ENCODE measurements around the gene TMC5.
A peak's percentile ranks its signal among the peaks of the same experiment; 100 is the strongest.

Gene TMC5

DNA sequence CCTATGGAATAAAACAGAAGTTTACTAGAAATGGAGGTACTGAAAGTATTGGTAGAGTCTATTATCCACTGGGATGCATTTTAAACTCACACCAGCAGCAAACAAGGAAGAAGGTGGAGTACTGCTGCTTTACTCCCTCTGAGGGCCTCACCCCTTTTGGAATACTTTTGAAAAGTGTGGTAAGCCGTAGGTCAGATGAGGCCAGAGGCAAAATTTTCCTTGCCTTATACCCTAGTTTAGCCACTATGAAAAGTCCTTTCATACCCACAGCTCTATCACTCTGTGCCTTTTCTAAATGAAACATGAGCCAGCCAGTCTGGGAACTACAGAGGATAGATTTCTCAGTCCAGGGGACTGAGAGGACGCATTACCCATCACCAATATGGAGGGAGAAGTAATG, 90.2 kb downstream of the TMC5 start:
- no peak for DNase-seq

DNA sequence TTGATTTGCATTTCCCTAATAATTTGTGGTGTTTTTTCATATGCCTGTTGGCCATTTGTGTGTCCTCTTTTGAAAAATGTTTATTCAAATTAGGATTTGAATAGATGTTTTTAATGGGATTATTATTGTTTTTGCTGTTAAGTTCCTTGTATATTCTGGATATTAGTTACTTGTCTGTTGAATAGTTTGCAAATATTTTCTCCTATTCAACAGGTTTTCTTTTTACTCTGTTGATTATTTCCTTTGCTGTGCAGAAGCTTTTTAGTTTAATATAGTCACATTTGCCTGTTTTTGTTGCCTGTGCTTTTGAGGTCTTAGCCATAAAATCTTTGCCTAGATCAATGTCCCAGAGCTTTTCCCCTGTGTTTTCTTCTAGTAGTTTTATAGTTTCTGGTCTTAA, 94.6 kb downstream of the TMC5 start:
- DNase-seq, result no peak

DNA sequence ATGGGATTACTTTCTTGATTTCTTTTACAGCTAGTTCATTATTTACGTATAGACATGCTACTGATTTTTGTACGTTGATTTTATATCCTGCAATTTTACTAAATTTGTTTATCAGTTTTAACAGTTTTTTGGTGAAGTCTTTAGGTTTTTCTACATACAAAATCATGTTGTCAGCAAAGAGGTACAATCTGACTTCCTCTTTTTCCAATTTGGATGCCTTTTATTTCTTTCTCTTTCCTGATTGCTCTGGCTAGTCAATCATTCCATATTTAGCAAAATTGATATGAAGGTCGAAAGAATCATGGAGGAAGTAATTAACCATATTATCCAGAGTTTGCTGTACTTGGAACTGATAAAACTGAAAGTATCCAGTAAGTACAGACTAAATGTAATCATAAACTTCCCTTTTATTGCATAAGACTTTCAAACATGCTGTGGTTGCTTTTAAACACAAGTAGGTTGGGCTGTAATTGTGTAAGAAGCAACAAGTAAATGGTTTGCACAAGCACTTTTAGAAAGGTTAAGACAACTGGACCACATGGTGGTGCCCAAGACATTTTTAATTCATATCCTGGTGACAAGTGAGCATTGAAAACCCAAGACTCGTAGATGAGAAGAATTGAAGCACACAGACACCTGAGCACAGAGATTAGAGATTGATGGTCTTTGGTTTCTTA, 95.8 kb downstream of the TMC5 start:
- DNase-seq, result no peak

DNA sequence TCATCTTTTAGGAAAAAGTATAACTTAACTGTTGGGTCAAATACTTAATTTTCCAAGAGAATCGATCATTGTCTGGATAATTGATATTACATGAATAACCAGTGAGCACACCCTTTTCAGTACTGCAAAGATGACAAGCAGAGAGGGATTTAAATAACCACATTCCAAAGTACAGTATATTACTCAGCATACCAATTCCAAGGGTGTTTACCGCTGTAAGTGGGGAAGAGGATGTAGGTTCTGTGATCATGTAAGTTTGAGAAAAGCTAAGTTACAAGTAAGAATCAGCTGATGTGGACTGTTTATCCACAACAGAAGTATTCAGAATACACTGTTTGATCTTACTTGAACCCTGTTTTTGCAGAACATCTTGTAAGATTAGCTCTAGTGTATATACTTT, 98.1 kb downstream of the TMC5 start:
- no peak for DNase-seq

DNA sequence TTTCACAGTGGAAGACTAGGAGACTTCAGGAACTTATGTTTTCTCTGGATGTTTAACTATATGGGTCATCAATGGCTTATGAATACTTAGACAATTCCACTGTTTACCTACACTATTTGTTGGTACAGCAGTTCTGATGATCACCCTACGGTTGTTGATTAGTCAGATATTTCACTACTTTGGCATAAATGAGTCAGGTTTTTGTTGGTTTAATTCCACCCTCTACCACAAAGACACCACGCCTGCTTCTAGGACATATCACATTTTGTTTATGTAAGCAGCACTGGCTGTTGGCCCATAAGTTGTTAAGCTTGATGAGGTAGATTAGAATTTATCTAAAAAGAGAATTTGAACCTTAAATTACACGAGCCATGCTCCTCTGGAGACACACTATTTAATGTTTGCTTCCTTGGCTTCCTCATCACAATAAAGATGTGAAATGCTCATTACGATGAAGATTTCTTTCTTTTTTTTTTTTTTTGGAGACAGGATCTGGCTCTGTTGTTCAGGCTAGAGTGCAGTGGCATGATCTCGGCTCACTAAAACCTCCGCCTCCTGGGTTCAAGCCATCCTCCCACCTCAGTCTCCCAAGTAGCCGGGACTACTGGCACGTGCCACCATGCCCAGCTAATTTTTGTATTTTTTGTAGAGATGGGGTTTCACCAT, 99.9 kb downstream of the TMC5 start:
- no peak for DNase-seq

DNA sequence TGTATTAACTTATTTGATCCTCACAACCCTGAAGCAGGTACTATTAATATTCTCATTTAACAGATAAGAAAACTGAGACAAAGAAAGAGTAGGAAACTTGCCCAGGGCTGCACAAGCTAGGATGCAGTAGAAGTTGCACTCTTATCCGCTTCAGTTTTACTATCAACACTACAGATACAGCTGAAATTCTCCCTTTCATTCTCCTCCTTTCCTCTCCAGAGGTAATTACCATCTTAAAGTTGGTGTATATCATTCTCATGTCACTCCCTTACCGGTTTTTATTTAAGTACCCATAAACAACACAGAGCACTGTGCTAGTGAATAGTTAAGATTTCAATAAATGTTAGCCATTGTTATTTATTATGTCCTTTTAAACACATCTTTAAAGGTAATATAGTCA, 100.7 kb downstream of the TMC5 start:
- DNase-seq, result no peak

DNA sequence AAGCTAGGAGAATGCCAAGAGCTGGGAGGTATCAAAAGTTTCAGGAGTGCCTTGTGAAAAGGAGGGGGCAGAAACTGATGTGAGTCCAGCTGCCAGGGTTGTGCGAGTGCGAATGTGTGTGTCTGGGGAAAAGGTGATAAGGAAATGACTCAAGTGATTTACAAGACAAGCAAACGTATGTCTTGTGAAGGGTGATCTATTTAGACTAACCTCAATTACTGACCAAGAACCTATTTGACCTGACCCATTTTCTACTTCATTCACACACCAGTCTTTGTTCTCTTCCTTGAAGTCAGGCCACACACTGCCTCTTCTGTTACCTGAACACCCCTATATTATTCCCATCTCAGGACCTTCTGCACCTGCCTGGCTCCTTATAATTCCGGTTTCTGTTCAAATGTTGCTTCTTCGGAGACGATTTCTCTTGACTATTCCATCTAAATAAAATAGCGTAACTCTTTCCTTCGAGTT, 103.2 kb downstream of the TMC5 start:
- DNase-seq, result peak; percentile 63

DNA sequence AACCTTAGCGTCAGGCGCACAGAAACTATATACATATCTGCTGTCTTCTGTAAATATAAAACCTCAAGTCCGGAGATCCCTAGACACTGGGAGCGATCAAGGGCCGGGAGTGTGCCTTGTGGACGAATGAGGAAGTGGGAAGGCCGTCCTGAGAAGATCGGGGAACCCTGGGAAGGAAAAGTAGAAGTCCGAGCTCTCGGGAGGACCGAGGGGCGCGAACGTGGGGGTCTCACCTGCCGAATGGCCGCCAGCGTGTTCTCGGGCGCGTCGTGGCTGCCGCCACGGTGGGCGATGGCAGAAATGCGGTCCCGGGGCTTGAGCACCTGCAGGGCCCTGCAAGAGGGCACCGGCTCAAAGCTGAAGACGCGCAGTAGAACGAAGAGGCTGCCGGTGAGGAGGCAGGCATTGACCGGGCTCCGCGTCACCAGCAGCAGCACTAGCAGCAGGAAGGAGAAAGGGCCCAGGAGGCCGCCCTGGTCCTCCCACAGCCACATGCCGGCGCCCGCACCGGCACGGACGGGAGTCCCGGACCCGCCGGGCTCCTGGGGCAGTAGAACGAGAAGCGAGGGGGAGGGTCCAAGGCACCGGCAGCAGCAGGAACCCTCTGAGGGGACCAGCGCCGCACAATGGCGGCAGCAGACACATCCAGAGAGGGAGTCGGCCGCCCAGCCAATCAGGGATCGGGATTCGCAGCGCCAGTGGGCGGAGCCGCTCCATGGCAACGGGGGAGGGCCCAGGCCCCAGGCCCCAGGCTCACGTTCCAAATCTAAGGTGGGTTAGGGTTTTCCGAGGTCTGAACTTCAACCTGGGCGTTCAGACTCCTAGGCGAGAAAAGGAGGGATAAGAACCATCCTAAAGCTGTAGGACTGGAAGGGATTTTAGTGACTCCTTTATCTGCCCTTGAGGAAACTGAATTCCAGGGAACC, 104.1 kb downstream of the TMC5 start, which contains the start of gene GDE1:
Gene GDE1 (minus strand): TSS at position 628 of the 926 bp plus-strand sequence. CDS start 134 bp downstream, at position 494.
- DNase-seq, result peak; percentile 81

DNA sequence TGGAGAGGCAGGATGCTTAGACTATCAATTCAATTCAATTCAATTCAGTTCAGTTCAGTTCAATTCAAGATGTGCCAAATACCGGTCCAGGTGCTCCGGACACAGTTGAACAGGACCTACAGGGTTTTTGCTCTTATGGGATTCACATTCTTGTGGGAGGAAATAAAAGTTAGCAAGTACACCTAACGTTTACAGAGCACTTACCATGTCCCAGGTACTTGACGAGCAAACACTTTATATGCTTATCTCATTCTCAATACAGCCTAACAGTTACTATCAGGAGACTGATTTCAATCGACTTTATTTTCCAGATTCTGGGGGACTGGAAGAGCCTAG, 104.7 kb downstream of the TMC5 start:
- DNase-seq, result no peak

DNA sequence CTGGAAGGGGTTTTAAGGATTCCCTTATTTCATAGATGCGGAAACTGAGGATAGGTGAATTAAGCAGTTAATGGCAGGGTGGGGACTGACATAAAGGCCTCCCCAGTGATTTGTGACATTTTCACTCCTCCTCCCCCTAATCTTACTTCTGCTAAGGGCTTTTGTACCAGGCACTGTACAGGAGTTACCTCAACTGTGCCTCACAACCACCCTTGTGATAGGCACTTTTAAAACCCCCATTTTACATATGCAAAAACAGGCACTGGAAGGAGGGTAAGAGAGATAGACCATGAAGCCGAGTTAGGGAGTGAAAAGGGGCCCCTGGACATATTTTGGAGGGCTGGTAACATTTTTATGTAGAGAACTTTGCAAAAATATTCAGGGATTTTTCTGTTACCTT, 105.1 kb downstream of the TMC5 start:
- DNase-seq, result no peak

DNA sequence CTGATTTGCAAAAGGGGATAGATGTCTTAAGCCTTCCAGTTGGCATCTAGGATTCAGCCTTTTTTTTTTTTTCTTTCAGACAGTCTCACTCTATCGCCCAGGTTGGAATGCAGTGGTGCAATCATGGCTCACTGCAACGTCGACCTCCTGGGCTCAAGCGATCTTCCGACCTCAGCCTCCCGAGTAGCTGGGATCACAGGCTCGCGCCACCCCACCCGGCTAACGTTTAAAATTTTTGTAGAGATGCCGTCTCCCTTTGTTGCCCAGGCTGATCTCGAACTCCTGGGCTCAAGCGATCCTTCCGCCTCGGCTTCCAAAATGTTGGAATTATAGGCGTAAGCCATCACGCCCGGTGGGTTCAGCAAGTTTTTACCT, 105.5 kb downstream of the TMC5 start:
- no peak for DNase-seq

DNA sequence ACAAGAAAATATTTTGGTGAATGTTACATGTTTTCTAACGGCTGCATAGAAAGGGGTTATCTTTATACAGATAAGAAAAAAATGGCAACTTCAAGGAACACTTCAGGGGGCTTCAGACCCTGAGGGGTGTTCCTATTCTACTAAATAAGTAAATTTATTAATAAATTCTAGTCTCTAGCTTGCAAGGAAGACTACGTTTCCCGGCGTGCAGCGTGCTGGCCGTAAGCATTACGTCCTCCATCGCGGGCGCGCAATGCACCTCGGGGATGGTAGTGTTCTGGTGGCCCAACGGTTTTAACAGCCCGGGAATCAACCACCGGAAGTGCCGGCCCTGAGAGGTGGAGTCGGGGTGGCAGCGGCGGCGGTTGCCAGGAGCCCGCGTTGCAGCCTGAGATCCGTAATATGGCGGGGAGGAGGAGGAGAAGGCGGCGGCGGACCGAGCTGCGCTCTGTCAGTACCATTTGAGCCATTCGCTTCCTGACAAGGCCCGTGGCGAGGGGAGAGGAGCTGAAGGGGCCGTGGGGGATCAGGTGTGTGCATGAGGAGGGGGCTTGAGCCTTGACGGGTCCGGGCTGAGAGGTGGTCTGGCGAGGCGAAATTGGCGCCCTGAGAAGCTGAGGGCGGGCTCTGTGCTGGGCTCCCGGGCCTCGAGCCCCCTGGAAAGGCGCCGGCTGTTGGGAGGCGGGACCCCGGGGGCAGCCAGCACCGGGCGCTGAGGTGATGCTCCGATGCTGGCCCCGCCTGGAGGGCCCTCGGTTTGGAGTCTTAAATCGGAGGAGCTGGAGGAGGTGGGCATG, 106.1 kb downstream of the TMC5 start, which contains the start of gene CCP110:
Gene CCP110 (plus strand): TSS at position 384 of the 797 bp plus-strand sequence. CDS start 3,940 bp downstream, outside the sequence.
- peak; percentile 97 for DNase-seq

DNA sequence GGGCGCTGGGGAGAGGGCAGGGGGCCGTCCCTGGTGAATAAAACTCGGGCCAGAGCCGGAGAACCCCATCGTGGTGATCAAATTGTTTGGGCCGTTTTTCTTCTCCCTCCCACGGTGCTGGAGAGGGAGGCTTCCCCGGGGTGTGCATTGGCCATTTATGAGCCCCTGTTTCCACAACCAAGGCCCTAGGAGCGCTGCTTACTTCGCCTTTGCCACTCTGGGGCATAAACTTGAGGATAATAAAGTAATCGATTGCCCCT, 106.6 kb downstream of the TMC5 start:
- DNase-seq, result no peak

DNA sequence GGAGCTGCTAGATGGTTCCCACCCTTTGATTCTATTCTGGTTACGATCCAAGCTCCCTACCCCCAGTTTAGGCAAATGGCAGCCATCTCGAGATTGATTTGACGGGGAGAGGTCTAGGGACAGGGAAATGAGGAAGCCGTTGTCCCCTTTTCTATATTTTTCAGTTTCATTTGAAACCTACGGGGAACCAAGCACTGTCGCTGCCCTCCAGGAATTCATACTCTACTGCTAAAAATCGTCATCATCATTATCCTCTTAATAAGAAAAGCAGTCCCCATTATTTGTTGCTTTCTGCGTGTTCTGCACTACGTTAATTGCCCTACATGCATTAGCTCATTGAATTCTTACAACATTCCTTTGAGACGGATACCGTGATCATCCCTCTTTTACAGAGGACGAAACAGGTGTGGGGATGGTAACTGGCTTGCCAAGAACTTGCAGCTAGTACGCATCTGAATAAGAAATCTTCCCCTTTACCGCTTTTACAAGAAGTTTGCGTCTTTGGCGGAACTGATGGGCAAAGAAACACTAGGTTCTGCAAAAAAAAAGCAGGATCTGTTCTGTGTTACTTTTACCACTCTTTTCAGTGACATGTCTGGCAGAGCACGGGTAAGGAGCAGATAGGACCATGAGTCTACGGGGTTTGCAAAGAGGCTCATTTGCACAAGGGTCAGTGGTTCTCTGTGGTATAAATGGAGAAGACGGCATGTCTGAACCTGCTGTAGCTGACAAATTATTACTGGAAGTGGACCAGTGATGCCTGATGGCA, 107.1 kb downstream of the TMC5 start:
- DNase-seq, result no peak

DNA sequence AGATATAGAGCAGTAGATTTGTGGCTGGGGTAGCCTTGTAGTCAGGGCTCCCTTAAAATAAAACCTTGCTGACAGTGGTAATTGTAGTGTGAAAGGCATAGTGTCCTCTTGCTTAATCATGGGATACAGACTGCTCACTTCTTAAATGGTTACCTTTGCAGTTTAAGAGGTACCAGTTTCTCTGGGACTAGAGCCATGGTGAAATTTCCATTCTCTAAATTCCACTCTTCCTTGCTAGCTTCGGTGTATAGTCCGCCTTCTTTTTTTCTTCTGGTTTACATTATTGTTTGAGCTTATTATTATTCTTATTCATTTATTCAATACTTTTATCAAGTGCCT, 107.7 kb downstream of the TMC5 start:
- no peak for DNase-seq

DNA sequence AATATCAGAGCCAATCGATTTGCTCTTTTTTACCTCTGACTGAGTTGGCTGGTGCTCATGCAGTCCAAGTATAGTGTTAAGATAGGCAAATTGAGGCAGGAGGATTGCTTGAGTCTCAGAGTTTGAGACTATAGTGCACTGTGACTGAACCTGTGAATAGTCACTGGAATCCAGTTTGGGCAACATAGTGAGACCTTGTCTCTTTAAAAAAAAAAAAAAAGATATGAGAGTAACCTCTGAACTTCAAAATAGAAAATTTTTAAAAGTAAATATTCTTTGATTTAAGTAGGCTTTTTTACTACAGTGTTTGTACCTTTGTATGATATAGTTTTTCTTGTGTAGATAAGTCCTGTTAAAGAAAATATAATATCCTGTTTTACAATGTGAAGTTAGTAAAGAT, 109.5 kb downstream of the TMC5 start:
- no peak for DNase-seq

DNA sequence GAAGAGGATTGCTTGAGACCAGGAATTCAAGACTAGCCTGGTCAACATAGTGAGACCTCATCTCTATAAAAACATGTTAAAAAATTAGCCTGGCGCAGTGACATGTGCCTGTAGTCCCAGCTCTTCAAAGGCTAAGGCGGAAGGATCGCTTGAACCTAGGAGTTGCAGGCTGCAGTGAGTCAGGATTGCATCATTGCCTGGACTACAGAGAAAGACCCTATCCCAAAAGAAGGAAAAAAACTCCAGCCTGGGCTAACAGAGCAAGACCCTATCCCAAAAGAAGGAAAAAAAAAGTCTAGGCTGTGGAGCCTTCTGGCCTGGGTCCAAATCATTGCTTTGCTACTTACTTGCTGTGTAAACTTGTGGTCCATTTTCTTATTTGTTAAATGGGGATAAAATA, 111.0 kb downstream of the TMC5 start:
- DNase-seq, result no peak

DNA sequence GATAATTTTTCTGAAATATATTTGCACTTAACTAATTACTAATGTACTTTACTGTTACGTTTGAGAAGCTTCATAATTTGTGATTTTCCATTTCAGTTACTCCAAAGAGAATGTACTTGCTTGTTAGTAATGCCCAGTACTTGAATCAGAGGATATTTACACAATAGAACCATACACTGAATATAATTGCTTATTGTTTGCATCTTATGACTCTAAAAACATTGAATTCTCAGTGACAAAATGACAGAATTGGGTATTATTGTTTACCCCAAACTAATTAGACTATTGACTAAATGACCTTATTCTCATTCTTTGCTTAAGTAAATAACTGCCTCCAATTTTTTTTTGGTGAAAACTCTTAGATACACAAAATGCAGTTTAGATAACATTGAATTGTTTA, 114.9 kb downstream of the TMC5 start:
- DNase-seq, result no peak

DNA sequence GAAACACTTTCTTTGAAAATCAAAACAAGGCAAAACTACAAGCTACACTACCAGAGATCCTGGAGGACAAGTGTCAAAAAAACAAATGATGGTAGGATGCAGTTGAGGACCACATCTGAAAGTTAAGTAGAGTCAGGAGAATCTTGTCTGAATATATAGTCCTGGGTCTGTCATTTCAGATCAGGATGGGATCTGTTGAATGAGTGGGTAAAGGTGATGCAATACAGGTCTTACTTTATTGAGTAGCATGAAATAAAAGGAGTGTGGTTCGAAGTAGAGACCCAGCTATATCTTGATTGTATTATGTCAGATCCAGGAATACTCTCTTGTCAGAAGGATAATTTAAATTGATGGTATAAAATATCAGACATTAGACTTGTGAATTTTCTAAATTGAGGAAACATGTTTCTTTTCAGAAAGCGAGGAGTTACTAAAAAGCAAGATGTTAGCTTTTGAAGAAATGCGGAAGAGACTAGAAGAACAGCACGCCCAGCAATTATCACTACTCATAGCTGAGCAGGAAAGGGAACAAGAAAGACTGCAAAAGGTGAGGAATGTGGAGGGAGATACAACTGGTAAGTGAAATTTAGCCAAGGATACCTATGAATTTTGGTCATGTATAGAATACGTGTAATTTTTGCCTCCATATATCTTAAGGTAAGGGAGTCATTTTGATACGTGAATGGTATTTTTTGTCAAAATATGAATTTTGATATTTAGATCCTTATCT, 122.7 kb downstream of the TMC5 start:
- no peak for DNase-seq

DNA sequence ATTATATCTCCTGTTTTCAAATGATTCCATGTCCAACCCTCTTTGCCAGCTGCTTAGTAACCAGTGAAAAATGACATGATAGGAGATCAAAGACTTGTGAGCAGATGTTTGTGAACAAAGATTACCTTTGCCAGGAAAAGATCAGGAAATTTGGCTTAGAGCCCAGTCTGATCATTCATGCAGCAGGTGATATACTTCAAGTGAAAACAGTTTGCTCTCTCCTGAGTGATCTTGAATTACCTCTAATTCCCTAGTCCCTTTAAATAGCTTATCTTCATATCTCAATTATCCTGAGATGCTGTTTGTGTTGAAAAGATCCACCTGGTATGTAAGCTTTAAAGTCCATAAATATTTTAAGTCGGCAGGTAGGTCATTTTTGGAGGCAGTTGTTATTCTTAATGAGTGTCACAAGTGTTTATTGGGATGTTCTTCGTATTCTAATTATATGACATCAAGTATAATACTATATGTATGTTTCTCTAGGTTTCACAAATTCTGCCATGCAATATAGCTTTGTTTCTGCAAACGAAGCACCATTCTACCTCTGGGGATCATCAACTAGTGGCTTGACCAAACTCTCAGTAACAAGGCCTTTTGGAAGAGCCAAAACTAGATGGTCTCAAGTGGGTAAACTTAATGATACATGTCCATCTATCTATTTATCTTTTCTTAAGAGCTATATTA, 124.6 kb downstream of the TMC5 start:
- no peak for DNase-seq

All from NCI-H226 (cell line).